Measurements from ENCODE around the gene C16orf74. TPM values are rescaled to one million over a fixed set of nuclear protein-coding genes. Genes with fewer than 3 reads are reported as not detected.

C16orf74 gene
- total and polyA plus RNA-seq, 12 donors: 0.16 to 3.2 (median 0.46) TPM; not detected in 1

DNA sequence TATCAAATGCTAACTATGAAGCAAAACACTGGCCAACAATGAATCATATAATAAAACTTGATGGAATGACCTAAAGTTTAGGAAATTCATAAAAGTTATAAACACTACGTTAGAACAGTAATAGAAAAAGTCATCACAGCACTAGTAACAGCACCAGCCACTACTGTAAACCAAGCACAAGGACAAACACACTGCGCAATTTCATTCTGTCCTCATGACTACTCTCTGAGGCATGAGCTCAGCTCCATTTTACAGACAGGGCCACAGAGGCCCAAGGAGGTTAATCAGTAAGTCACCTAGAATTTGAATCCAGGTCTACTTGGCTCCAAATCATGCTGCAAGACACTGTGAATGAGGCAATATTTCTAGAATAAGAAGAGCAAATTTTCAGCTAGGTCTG, 35.0 kb upstream of the C16orf74 start:
- H3K36me3 ChIP-seq (replicated peaks in 1 of 2): peaks cover 0 to 32% of the 10 kb centered on the region in 2 donors
- intact Hi-C loops (cut with DNase I): no loop called here

DNA sequence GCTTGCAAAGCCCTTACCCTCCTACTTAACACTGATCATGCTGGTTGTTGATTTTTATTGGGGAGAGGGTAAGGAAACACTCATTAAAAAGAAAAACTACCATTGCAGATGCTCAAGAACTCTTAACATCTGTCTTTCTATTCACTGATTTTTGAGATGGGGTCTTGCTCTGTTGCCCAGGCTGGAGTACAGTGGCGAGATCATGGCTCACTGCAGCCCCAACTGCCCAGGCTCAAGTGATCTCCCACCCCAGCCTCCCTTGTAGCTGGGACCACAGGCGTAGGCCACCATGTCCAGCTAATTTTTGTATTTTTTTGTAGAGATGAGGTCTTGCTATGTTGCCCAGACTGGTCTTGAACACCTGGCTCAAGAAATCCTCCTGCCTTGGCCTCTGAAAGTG, 33.9 kb upstream of the C16orf74 start:
- Histone ChIP-seq H3K4me1 (replicated peaks in 1 of 2) (no peaks in the 10 kb centered on the region), H3K4me3 (no peak overlapping the region), H3K27me3 (no peaks in the 10 kb centered on the region), H3K27ac (no peak overlapping the region), H3K36me3 (replicated peaks in 1 of 2) (peaks cover 0 to 44% of the 10 kb centered on the region in 2 donors), H3K9me3 (replicated peaks in 1 of 3) (no peaks in the 10 kb centered on the region)
- 91 to 100% (median 93%) methylated on average over 2 of the region's 2 CpGs for WGBS, 4 donors
- TF ChIP-seq, protein P1, sequence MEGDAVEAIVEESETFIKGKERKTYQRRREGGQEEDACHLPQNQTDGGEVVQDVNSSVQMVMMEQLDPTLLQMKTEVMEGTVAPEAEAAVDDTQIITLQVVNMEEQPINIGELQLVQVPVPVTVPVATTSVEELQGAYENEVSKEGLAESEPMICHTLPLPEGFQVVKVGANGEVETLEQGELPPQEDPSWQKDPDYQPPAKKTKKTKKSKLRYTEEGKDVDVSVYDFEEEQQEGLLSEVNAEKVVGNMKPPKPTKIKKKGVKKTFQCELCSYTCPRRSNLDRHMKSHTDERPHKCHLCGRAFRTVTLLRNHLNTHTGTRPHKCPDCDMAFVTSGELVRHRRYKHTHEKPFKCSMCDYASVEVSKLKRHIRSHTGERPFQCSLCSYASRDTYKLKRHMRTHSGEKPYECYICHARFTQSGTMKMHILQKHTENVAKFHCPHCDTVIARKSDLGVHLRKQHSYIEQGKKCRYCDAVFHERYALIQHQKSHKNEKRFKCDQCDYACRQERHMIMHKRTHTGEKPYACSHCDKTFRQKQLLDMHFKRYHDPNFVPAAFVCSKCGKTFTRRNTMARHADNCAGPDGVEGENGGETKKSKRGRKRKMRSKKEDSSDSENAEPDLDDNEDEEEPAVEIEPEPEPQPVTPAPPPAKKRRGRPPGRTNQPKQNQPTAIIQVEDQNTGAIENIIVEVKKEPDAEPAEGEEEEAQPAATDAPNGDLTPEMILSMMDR (IDR thresholded peaks at IDR 0.05): no peak
- TF ChIP-seq POLR2A (IDR thresholded peaks at IDR 0.05): no peak
- DNase-seq: no peak
- intact Hi-C loops (cut with DNase I): no loop called here

More for the DNA sequence above, 35.0 kb upstream of the C16orf74 start:
- H3K4me3 ChIP-seq: no peak overlapping the region
- H3K4me1 ChIP-seq (replicated peaks in 1 of 2): no peaks in the 10 kb centered on the region
- no peak for DNase-seq
- no peak overlapping the region for H3K27ac ChIP-seq
- WGBS, 4 donors: 86 to 100% (median 95%) methylated on average over 2 of the region's 2 CpGs
- no peaks in the 10 kb centered on the region for H3K9me3 ChIP-seq (replicated peaks in 1 of 3)
- TF ChIP-seq, protein P1 (IDR thresholded peaks at IDR 0.05): no peak
- TF ChIP-seq POLR2A (IDR thresholded peaks at IDR 0.05): no peak
- H3K27me3 ChIP-seq: no peaks in the 10 kb centered on the region

DNA sequence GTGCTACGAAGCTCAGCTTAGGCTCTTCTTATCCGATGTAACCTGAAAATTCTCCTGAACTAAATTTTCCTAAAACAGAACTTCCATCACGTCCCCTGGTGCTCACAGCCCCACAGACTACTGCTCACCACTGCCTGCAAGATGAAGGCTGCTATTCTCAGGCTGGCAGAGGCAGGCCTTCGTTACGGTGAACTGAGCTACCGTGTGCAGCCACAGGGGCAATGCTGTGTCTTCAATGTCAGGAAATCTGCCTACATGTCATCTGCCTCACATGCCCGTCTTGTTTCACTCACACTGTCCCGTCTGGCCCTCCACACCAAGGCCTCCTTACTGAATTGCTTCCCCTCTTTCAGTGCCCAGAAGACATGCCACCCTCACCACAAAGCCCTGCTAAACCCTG, 32.5 kb upstream of the C16orf74 start:
- no peak overlapping the region for H3K27ac ChIP-seq
- no peak for DNase-seq
- H3K4me3 ChIP-seq: no peak overlapping the region
- no peaks in the 10 kb centered on the region for H3K9me3 ChIP-seq (replicated peaks in 1 of 3)
- intact Hi-C loops (cut with DNase I): no loop called here
- no peaks in the 10 kb centered on the region for H3K4me1 ChIP-seq (replicated peaks in 1 of 2)
- 89 to 94% (median 92%) methylated on average over 8 of the region's 8 CpGs for WGBS, 4 donors
- TF ChIP-seq, protein P1 (IDR thresholded peaks at IDR 0.05): no peak
- no peak for TF ChIP-seq POLR2A (IDR thresholded peaks at IDR 0.05)
- H3K27me3 ChIP-seq: no peaks in the 10 kb centered on the region
- H3K36me3 ChIP-seq (replicated peaks in 1 of 2): peaks cover 0 to 50% of the 10 kb centered on the region in 2 donors

DNA sequence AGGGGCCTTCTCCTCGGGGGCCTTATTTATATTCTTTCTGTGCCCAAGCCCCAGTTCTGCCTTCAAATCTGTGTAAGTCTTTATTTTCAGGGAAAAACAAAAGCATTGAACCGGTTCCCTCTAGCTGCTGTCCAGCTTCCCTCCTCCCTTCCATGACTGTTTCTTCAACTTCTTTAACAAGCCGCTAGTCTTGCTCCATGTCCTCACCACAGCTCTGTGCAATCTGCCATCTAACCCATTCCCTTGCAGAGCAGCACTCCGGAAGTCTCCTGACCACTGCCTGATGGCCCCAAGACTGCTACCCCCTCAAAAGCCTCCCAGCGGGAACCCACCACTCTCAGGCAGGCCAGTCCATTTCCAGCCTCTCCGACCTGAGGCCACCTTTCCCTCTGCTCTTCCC, 31.6 kb upstream of the C16orf74 start:
- H3K36me3 ChIP-seq (replicated peaks in 1 of 2): peaks cover 0 to 40% of the 10 kb centered on the region in 2 donors
- intact Hi-C loops (cut with DNase I): no loop called here
- H3K27me3 ChIP-seq: no peaks in the 10 kb centered on the region
- no peak overlapping the region for H3K4me3 ChIP-seq
- no peaks in the 10 kb centered on the region for H3K4me1 ChIP-seq (replicated peaks in 1 of 2)
- TF ChIP-seq, protein P1 (IDR thresholded peaks at IDR 0.05): no peak
- H3K27ac ChIP-seq: no peak overlapping the region
- WGBS, 4 donors: 82 to 89% (median 87%) methylated on average over 6 of the region's 6 CpGs
- no peak for DNase-seq
- no peaks in the 10 kb centered on the region for H3K9me3 ChIP-seq (replicated peaks in 1 of 3)
